SK-MEL-5 (cell line): ENCODE data around the gene SPATA31A3. TPM values are rescaled to one million over a fixed set of nuclear protein-coding genes. Genes with fewer than 3 reads are reported as not detected.
"Not testable (repeated sequence)": the region's sequence is repeated elsewhere in the genome, so short reads cannot be mapped to it uniquely, and the experiment has no call there.

Source experiments
- DNase-seq: peaks from one replicate; pipeline ENCODE4 v3.0.0-alpha.2; 2016; ENCODE audit warnings: low read depth, low spot score
- in situ Hi-C: cut with HindIII; loops from 2 replicates; pipeline ENCODE4 v1.10.0; 2016; ENCODE audit warnings: low sequenced_read_pairs, high pct_unique_total_duplicates, low pct_unique_long_range_greater_than_20kb
- polyA plus RNA-seq, 2 experiments: library from polyadenylated mRNA; depleted of rRNA; stranded (reverse); fragments of >200 nt; gene quantifications; 2 replicates each; pipeline ENCODE4 v1.2.3, GENCODE V29; 2015
- small RNA-seq, 2 experiments: library from RNA; depleted of rRNA; stranded (forward); fragments of <200 nt; gene quantifications; one replicate each; pipeline ENCODE3, GENCODE V24; 2014
- total RNA-seq: library from RNA; depleted of rRNA; stranded (reverse); fragments of >200 nt; shearing (Covaris generic); gene quantifications from 2 replicates; pipeline ENCODE4 v1.2.3, GENCODE V29; 2014; rRNA removed

The SPATA31A3 gene
- not detected in 2 replicates for total RNA-seq
- 0.04 TPM in 1 of 2 replicates, not detected in the other for polyA plus RNA-seq (2015; cell fraction: cytosol; rRNA removed)
- polyA plus RNA-seq (2015; cell fraction: nucleus; rRNA removed) = not detected in 2 replicates

DNA sequence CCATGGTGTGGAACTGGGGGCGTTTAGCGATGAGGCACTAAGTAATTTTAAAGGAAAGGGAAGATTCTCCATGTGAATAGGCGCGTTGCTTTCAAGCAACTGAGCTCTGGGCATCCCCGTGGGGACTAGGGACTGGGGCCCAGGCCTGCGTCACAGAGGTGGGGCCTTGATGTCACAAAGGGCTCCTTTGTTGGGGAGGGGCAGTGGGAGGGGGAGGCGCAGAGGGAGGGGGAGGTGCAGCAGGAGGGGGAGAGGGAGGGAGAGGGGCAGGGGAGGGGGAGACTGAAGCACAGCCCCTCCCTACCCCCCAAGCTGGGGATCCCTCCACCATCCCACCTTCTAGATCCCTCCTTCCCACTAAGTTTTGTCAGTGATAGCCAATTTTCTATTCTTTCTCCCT lies at the start of gene SPATA31A3:
TSS of gene SPATA31A3 (minus strand) at position 101 of the 400 bp plus-strand sequence. CDS start at position 72, 29 bp downstream.
- DNase-seq, in situ Hi-C loops: not testable (repeated sequence)

DNA sequence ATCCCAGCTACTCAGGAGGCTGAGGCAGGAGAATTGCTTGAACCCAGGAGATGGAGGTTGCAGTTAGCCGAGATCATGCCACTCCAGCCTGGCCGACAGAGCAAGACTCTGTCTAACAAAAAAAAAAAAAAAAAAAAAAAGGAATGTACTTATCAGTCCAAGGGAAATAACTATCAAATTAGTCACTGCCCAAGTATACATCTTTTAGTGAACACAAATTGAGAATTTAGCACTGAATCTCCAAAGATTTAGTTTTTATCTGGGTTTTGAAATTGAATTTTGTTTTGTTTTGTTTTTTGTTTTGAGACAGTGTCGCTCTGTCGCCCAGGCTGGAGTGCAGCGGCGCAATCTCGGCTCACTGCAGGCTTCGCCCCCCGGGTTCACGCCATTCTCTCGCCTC lies 39.8 kb downstream of the SPATA31A3 start:
- DNase-seq, in situ Hi-C loops: not testable (repeated sequence)

DNA sequence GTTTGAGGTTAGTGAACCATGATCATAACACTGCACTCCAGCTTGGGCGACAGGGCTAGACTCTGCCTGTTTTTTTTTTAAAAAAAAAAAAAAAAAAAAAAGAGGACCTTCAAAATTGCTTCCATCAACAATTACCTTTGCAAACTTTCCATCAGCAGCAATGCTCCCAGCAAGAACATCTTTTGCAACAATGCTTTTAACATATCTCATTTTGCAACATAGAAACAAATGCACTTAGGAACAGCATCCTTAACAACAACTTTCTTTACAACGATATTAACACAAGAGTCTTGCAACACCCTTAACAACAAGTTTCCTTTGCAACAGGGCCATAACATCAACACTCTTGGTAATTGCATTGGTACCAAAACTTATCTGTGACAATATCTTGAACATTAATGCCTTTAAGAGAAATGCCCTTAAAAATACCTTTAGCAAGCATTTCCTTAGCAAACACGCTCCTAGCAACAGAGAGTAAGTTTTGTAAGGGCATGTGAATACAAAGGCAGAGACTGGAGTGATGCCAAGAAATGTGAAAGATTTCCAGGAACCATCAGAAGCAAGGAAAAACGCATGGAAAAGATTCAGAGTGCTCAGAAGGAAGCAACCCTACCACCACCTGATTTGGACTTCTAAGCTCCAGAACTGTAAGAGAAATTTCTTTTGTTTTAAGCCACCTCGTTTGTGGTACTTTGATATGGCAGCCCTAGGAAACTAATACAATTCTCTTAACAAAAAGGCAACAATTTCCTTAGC lies 49.8 kb downstream of the SPATA31A3 start:
- peak; percentile 0 for DNase-seq
- in situ Hi-C loops = not testable (repeated sequence)

DNA sequence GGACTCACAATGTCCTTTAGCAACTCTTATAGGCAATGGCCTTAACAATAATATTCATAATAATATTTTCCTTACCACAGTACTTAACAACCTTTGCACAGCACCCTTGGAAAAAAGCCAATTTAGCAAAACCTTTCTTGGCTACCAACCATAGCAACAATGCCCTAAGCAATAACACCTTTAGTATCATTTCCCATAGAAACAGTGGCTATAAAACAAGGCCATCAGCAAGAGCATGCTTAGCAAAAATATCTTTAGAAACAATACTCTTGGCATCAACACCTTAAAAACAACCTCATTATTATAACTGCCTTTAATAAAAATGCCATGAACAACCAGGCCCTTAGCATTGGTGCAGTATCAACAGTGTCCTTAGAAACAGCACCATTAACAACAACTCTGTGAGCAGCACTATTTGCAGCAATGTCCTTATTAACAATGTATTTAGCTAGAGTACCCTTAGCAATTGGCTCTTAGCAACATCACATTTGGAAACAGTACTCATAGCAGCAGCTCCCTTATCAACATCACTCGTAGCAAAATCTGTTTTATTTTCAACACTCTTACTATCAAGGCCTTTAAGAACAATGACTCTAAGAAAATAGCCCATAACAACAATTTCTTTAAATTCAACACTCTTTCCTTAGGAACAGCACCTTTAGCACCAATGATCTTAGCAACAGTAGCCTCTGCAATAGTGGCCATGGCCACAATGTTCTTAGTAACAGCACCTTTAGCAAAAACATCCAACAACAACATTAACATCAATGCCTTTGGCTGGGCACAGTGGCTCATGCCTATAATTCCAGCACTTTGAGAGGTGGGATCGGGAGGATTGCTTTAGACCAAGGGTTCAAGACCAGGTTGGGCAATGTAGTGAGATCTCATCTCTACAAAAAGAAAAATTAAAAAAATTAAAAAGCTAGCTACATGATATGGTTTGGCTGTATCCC lies 52.2 kb downstream of the SPATA31A3 start:
- DNase-seq, in situ Hi-C loops: not testable (repeated sequence)

- in situ Hi-C loops, DNase-seq: not testable (repeated sequence)
Measured at GRCh38 chr9:66938322-66938721, 54.0 kb downstream of the SPATA31A3 start.

- DNase-seq, in situ Hi-C loops: not testable (repeated sequence)
Measured at GRCh38 chr9:66937662-66938061, 54.7 kb downstream of the SPATA31A3 start.

Small RNA genes lying within 50 kb of the gene (small RNA-seq; reads per million reads assigned to genes)
- gene AL353770.1 (0 reads per million in 2 experiments), gene AL353770.2 (0 reads per million in 2 experiments)

Other genes with a start within 250 kb of the SPATA31A3 start
- 7.4 and 8.0 TPM in 2 replicates for gene ZNF658, start 91.8 kb downstream of the SPATA31A3 start, total RNA-seq